Activated CD8-positive, alpha-beta T cell treated with anti-CD3 and anti-CD28 coated beads, Interleukin-2, amount 10 ng/mL, durations not matched to agents 7 days and 5 days (primary cell): ENCODE data around the gene ERI3. TPM values are rescaled to one million over a fixed set of nuclear protein-coding genes. Genes with fewer than 3 reads are reported as not detected.

Experiments
- ATAC-seq: fragments of 150-1000 bp; cut with Tn5 transposase; one replicate; pipeline ENCODE4 v1.10.0; 2021; ENCODE audit warnings: moderate library complexity
- CTCF ChIA-PET: fragments of 350-600 bp; sonication (Branson Sonifier 250); formaldehyde crosslinking; loops from one replicate; lab custom pipeline; 2021; ENCODE audit warnings: antibody characterized with exemption; lab: Charles Lee
- POLR2A ChIA-PET: fragments of 350-600 bp; sonication (Branson Sonifier 250); formaldehyde crosslinking; loops from one replicate; lab custom pipeline; 2021; ENCODE audit warnings: antibody characterized with exemption; lab: Charles Lee
- DNase-seq: peaks from one replicate; pipeline ENCODE4 v3.0.0-alpha.2; 2020
- H3K27ac Mint-ChIP-seq: one replicate; pipeline ENCODE4 v1.8.0; 2021; ENCODE audit warnings: mild to moderate bottlenecking, mixed read lengths
- H3K27me3 Mint-ChIP-seq: one replicate; pipeline ENCODE4 v1.8.0; 2021; ENCODE audit warnings: low read depth, mixed read lengths
- H3K36me3 Mint-ChIP-seq: one replicate; pipeline ENCODE4 v1.8.0; 2021; ENCODE audit warnings: low read depth, mixed read lengths
- H3K4me1 Mint-ChIP-seq: one replicate; pipeline ENCODE4 v1.8.0; 2021; ENCODE audit warnings: low read depth, mixed read lengths
- H3K4me3 Mint-ChIP-seq: one replicate; pipeline ENCODE4 v1.8.0; 2021; ENCODE audit warnings: mild to moderate bottlenecking, mixed read lengths
- H3K9me3 Mint-ChIP-seq: one replicate; pipeline ENCODE4 v1.8.0; 2022; ENCODE audit warnings: mixed read lengths; ENCODE audit not compliant: insufficient read depth
- total RNA-seq, 2 experiments: library from RNA; stranded (reverse); gene quantifications; one replicate each; pipeline ENCODE4 v1.2.3, GENCODE V29; 2021

The ERI3 gene, protein sequence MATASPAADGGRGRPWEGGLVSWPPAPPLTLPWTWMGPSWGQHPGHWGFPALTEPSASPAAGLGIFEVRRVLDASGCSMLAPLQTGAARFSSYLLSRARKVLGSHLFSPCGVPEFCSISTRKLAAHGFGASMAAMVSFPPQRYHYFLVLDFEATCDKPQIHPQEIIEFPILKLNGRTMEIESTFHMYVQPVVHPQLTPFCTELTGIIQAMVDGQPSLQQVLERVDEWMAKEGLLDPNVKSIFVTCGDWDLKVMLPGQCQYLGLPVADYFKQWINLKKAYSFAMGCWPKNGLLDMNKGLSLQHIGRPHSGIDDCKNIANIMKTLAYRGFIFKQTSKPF
- total RNA-seq, result 10 to 100 TPM; 33.1 to 33.2 TPM

DNA sequence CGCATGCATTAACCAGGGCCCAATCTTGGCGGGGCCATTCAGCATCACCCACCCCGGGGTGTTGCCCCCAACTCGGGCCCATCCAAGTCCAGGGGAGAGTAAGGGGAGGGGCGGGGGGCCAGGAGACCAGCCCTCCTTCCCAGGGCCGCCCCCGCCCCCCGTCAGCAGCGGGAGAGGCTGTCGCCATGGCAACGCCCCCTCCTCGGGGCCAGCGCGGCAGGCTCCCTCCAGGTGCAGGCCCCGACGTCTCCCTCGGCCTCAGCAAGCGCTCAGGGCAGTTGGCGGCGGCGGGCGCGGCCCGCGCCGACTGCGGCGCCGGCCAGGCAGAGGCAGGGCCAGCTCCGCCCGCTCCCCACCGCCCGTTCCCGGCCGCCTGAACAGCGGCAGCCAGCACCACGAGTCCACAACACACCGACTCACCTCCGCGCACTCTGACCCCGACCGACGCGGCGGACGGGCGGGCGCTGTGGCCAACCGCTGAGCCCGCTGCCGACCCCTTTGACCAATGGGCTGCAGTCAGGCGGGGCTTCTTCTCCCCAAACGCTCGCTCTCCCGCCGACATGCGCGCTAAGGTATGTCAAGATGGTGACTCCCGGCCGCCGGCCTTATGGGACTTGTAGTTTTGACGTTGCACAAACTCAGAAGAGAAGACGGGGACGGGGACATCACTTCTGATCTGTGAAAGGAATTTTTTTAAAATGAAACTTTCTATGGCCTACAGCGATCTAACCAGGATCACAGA lies at the start of gene ERI3:
Gene ERI3, minus strand, starts transcription at position 418 of the 742 bp plus-strand sequence. Its CDS starts 231 bp downstream, at position 187.
- ATAC-seq (peak; percentile 100), DNase-seq (peak; percentile 97)
- POLR2A ChIA-PET, result interaction anchor here (1.0 kb wide), 1 partner anchor 278 kb away, joined by 3 read pairs; no protein-coding TSS in a partner anchor
- CTCF ChIA-PET, result interaction anchor here (1.6 to 2.2 kb wide), 2 partner anchors 37 to 138 kb away, joined by 4 read pairs; no protein-coding TSS in a partner anchor
- peak within 1 kb of the TSS; percentile 86 for H3K4me3 Mint-ChIP-seq
- peaks cover 29% of the 10 kb centered on the region for H3K4me1 Mint-ChIP-seq
- H3K27me3 Mint-ChIP-seq, result no peaks in the 10 kb centered on the region
- H3K9me3 Mint-ChIP-seq, result no peaks in the 10 kb centered on the region
- H3K27ac Mint-ChIP-seq, result peak within 1 kb of the TSS; percentile 87
- no peaks in the 10 kb centered on the region for H3K36me3 Mint-ChIP-seq

DNA sequence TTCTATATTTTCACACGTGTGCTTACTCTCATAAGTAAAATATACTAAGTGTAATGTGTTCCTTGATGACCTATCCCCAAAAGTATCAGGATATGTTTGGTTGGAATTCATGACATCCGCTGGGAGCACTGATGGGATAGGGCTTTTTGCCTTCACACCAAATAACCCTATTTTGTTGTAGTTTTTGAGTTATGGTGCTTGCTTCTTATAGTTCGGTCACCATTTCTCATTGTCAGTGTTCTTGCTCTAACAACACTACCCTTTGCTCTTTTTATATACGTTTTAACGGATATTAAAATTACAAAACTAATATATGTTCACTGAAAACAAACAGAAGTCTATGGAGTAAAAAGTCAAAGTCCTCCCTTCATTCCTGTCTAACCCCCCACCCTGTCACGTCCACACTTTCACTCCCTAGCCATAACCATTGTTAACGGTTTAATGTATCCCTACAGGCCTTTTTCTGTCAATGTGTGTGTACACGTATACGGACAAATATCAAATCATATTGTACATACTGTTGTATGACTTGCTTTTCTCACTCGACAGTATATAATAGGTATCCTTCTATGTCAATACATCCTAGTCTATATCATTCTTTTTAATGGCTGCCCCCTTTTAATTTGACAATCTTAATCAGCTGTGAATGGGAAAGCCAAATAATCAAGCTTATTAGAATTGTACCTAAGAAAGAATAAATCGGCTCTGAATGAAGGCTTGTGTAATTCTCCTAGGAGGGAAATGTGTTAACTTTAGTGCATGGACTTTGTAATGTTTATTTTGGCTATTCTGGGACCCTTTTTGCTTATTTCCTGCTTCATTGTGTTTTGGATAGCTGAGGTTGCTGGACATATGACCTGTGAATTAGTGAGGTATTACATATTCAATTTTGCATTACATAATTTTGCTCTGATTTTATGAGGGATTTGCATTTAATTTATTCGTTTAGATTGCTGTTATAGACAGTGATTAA lies 46.5 kb upstream of the ERI3 start:
- Mint-ChIP-seq H3K4me1 (peaks cover 16% of the 10 kb centered on the region), H3K4me3 (no peak overlapping the region), H3K27me3 (peaks cover 68% of the 10 kb centered on the region), H3K27ac (no peak overlapping the region), H3K36me3 (no peaks in the 10 kb centered on the region), H3K9me3 (no peaks in the 10 kb centered on the region)
- no peak for ATAC-seq
- POLR2A ChIA-PET, result interaction anchor here (0.6 kb wide), 1 partner anchor 13 kb away, joined by 3 read pairs; no protein-coding TSS in a partner anchor
- DNase-seq, result no peak
- CTCF ChIA-PET, result no interaction called here

DNA sequence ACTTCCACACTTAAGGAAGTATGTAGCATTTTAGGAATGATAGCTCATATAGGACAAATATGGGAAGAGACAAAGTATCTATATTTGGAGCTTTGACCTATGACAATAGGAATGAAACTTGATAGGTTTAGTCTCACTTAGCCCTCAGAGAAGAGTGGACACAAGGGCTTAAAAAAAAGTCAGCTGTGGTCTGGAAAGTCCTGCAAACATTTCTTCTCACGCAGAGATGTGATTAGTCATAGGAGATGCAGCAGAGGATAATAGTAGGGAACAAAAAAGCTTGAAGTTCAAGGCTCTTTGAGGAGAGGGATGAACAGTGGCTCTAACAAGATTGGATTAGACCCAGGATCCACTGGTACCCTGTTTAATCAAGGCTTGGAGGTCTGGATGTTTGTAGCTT lies 35.2 kb upstream of the ERI3 start:
- H3K27me3 Mint-ChIP-seq, result peaks cover 16% of the 10 kb centered on the region
- POLR2A ChIA-PET, result no interaction called here
- CTCF ChIA-PET, result interaction anchor here (1.3 kb wide), 1 partner anchor 263 kb away, joined by 3 read pairs; no protein-coding TSS in a partner anchor

DNA sequence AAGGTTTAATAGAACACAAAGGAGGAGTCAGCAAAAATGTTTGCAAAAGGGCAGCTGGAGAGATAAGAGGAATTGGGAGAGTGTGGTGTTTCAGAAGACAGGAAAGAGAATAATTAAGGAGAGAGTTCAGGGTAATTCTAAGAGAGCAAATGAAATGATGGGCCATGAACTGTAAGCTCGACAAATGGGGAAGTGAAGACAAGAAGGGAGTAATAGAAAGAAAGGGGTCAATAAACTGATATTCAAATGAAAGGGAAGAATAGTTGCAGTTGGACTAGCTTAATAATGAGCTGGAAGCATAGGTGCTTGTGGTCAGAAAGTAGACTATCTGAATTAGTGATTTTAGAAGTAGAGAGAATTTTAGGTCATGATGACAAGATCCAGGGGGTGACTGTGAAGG lies 34.4 kb upstream of the ERI3 start:
- H3K9me3 Mint-ChIP-seq, result no peaks in the 10 kb centered on the region
- ATAC-seq, result no peak
- ChIA-PET CTCF (interaction anchor here (1.3 kb wide), 1 partner anchor 263 kb away, joined by 3 read pairs; no protein-coding TSS in a partner anchor), POLR2A (no interaction called here)
- no peak overlapping the region for H3K4me3 Mint-ChIP-seq
- DNase-seq, result no peak
- H3K27ac Mint-ChIP-seq, result no peak overlapping the region
- no peaks in the 10 kb centered on the region for H3K36me3 Mint-ChIP-seq
- peaks cover 15% of the 10 kb centered on the region for H3K27me3 Mint-ChIP-seq
- no peaks in the 10 kb centered on the region for H3K4me1 Mint-ChIP-seq

More for the DNA sequence above, 35.2 kb upstream of the ERI3 start:
- no peak overlapping the region for H3K4me3 Mint-ChIP-seq
- no peaks in the 10 kb centered on the region for H3K4me1 Mint-ChIP-seq
- H3K9me3 Mint-ChIP-seq, result no peaks in the 10 kb centered on the region
- no peak for DNase-seq
- no peak overlapping the region for H3K27ac Mint-ChIP-seq
- no peak for ATAC-seq
- no peaks in the 10 kb centered on the region for H3K36me3 Mint-ChIP-seq

DNA sequence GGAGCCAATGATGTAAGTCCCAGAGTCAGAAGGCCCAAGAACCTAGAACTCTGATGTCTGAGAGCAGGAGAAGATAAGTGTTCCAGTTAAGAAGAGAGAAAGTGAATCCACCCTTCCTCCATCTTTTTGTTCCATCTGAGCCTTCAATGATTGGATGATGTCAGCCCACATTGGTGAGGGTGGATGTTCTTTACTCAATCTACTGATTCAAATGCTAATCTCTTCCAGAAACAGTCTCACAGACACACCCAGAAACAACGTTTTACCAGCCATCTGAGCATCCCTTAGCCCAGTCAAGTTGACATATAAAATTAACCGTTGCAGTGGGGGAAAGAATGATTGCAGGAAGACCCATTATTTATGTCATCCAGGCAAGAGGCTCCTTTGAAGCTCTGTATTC lies 33.5 kb upstream of the ERI3 start:
- ChIA-PET POLR2A (no interaction called here), CTCF (no interaction called here)
- ATAC-seq, result no peak
- no peaks in the 10 kb centered on the region for H3K4me1 Mint-ChIP-seq
- no peak overlapping the region for H3K27ac Mint-ChIP-seq
- peaks cover 14% of the 10 kb centered on the region for H3K27me3 Mint-ChIP-seq
- no peaks in the 10 kb centered on the region for H3K36me3 Mint-ChIP-seq
- H3K4me3 Mint-ChIP-seq, result no peak overlapping the region
- H3K9me3 Mint-ChIP-seq, result no peaks in the 10 kb centered on the region
- no peak for DNase-seq

DNA sequence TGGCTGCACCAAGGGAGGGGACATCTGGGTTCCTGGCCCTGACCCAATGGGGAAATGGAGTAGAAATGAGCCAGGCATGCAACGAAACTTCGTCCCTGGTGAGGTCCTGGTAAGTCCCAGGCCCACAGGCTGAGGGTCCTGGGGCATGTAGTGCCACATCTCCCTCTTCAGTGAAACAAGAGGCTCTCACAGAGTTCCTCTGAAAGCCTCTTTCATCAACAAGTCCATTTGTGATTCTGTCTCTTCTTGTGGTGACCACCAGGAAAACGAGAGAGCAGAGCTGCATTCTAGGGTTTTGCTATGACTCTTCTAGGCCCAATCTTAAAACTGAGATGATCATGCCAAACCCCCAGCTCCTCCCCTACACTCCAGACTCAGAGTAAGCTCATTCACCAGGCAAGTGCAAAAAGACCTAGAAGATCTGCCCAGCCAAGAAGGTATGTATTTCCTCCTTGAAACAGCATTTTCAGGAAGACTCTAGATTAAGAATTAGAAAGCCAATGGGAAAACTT lies 25.7 kb upstream of the ERI3 start:
- Mint-ChIP-seq H3K27me3 (peaks cover 9% of the 10 kb centered on the region), H3K9me3 (no peaks in the 10 kb centered on the region), H3K27ac (no peak overlapping the region), H3K4me1 (no peaks in the 10 kb centered on the region), H3K4me3 (no peak overlapping the region), H3K36me3 (no peaks in the 10 kb centered on the region)
- ChIA-PET POLR2A (no interaction called here), CTCF (interaction anchor here (1.2 to 2.9 kb wide), 4 partner anchors 163 to 272 kb away, joined by 3 to 14 read pairs (median 9); no protein-coding TSS in a partner anchor)
- no peak for DNase-seq
- ATAC-seq, result no peak

DNA sequence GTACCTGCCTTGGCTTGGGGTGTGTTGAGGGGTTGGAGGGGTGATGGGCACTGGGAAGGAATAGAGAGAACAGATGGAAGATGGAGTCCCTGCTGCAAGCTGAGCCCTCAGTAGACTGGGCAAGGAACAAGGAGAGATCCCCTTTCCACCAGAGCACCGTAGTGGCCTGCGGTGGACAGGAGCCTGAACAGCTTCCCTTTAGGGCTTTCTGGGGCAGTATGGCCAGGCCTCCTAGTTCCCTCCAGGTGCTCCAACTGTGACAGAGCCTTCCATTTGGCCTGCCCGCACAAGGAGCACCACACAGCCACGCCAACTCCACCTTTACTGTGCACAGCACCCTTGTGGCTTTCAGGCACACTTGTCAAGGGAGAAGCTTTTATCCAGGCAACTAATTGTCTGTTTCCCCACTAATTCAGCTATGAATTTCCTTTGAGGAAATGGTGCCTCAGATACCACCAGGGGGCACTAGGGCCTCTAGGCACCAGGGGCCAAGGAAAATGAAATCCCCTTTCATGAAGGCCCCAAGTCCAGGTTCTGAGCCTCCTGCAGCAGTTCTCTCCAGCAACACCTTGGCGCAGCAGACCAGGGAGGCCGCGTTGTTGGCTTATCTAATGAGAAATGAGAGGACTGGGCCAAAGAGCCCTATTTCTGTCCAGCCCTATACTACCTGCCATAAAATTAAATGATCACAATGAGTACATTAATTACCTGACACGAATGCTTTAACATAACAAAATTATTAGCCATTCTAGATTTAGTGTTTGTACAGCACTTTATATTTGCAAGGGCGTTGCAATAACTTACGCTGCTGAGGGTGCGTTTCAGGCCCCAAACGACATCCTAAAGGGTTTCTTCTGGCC lies 23.1 kb upstream of the ERI3 start:
- no peak overlapping the region for H3K4me3 Mint-ChIP-seq
- peaks cover 2% of the 10 kb centered on the region for H3K27me3 Mint-ChIP-seq
- no peak overlapping the region for H3K27ac Mint-ChIP-seq
- H3K4me1 Mint-ChIP-seq, result no peaks in the 10 kb centered on the region
- DNase-seq, result peak; percentile 63
- ATAC-seq, result no peak
- ChIA-PET CTCF (interaction anchor here (0.5 to 3.4 kb wide), 27 partner anchors 13 to 1504 kb away, joined by 3 to 28 read pairs (median 4); partner anchors contain the start of genes ARMH1 and TMEM53), POLR2A (interaction anchor here (0.5 to 1.0 kb wide), 2 partner anchors 183 to 217 kb away, joined by 3 to 4 read pairs; no protein-coding TSS in a partner anchor)
- H3K9me3 Mint-ChIP-seq, result no peaks in the 10 kb centered on the region
- no peaks in the 10 kb centered on the region for H3K36me3 Mint-ChIP-seq

DNA sequence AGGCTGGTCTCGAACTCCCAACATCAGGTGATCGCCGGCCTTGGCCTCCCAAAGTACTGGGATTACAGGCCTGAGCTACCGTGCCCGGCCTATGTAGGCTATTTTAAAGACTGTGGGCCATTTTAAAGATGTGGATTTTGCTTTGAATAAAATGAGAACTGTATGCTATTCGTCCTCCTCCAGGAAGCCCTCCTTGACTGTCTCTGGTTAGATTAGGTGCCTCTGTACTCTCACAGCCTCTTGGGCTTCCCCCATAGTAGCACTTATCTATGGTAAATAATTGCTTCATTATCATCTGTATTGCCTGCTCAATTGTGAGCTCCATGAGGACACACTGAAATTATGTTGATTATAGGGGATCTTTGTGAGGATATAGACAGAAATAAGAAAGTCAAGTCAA lies 20.5 kb upstream of the ERI3 start:
- CTCF ChIA-PET, result no interaction called here
- ATAC-seq (no peak), DNase-seq (no peak)
- Mint-ChIP-seq H3K36me3 (no peaks in the 10 kb centered on the region), H3K27me3 (peaks cover 3% of the 10 kb centered on the region), H3K4me3 (no peak overlapping the region), H3K4me1 (no peaks in the 10 kb centered on the region), H3K27ac (no peak overlapping the region), H3K9me3 (no peaks in the 10 kb centered on the region)
- POLR2A ChIA-PET, result interaction anchor here (0.6 kb wide), 1 partner anchor 205 kb away, joined by 3 read pairs; no protein-coding TSS in a partner anchor

DNA sequence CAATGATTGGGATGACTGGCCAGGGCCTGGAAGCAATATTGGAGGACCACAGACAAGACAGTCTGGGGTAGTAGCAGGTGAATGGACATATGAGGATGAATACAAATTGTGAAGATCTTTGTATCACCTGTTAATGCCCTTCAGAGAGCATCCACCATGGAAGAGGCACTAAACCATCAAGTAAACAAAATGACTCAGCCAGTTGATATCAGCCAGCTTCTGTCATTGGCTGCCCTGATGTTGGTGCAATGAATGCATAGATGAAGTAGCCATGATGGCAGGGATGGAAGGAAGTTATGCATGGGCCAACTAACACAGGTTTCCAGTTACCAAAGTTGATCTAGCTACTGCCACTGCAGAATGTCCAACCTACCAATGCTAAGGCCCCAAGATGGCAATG lies 16.1 kb upstream of the ERI3 start:
- ChIA-PET POLR2A (no interaction called here), CTCF (no interaction called here)
- Mint-ChIP-seq H3K9me3 (no peaks in the 10 kb centered on the region), H3K36me3 (no peaks in the 10 kb centered on the region), H3K27ac (no peak overlapping the region), H3K27me3 (peaks cover 6% of the 10 kb centered on the region), H3K4me3 (no peak overlapping the region), H3K4me1 (no peaks in the 10 kb centered on the region)
- ATAC-seq (no peak), DNase-seq (no peak)

DNA sequence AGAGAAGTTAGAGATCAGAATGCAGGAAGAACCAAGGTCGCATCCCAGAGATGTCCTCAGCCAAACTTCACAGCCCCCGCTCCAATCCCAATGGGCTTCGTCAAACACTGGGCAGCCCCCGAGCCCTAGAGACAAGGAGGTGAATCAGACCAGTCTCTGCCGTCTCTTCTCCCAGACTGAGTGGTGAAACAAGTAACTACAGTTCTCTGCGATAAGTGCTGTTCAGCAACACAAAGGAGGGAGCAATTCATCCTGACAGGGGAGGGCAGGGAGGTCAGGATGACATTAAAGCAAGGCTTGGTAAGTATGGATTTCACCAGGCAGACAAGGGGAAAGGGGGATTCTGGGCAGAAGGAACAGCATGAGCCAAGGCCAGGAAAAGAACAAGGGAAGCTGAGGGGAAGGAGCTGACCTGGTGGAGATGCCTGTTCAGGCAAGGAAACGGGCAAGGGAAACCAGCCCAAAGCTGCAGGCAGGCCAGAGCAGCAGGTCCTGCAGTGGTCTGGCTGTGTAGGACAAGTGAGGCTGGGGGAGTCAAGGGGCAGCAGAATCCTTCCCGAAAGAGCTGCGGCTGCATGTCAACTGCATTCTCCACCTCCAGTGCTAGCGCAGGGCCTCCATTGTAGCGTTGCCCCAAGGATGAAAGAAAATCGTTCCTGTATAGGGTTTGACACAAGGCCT lies 13.6 kb upstream of the ERI3 start:
- Mint-ChIP-seq H3K36me3 (no peaks in the 10 kb centered on the region), H3K27ac (no peak overlapping the region), H3K4me1 (no peaks in the 10 kb centered on the region), H3K27me3 (peaks cover 6% of the 10 kb centered on the region), H3K4me3 (no peak overlapping the region), H3K9me3 (no peaks in the 10 kb centered on the region)
- DNase-seq (no peak), ATAC-seq (no peak)
- CTCF ChIA-PET, result no interaction called here
- POLR2A ChIA-PET, result no interaction called here
